BLaER1 (cell line): ENCODE measurements around the gene CDK14.

Source experiments
- H3K27ac ChIP-seq: shearing (Covaris generic); formaldehyde crosslinking; 2 replicates; pipeline ENCODE4 v1.8.1; 2022
- H3K27me3 ChIP-seq: shearing (Covaris generic); formaldehyde crosslinking; 2 replicates; pipeline ENCODE4 v1.8.1; 2022
- H3K36me3 ChIP-seq: shearing (Covaris generic); formaldehyde crosslinking; 2 replicates; pipeline ENCODE4 v1.8.1; 2022
- H3K4me1 ChIP-seq: shearing (Covaris generic); formaldehyde crosslinking; 2 replicates; pipeline ENCODE4 v1.8.1; 2022
- H3K4me2 ChIP-seq: shearing (Covaris generic); formaldehyde crosslinking; 2 replicates; pipeline ENCODE4 v1.8.1; 2022
- H3K4me3 ChIP-seq: shearing (Covaris generic); formaldehyde crosslinking; 2 replicates; pipeline ENCODE4 v1.8.1; 2022
- H3K9ac ChIP-seq: shearing (Covaris generic); formaldehyde crosslinking; 2 replicates; pipeline ENCODE4 v1.8.1; 2022
- H3K9me3 ChIP-seq: shearing (Covaris generic); formaldehyde crosslinking; 2 replicates; pipeline ENCODE4 v1.8.1; 2022
- H4K20me1 ChIP-seq: shearing (Covaris generic); formaldehyde crosslinking; 2 replicates; pipeline ENCODE4 v1.8.1; 2022
- Cebpa-rat ChIP-seq: shearing (Covaris generic); IDR thresholded peaks from 2 replicates; pipeline ENCODE4 v1.8.1; 2022

Gene CDK14

GRCh38 chr7:90736968-90737939 lies 141.1 kb downstream of the CDK14 start:
- peaks cover 45% of the 10 kb centered on the region for H3K4me1 ChIP-seq
- TF ChIP-seq Cebpa-rat, result no peak
- H3K4me2 ChIP-seq, result peak overlapping the region; percentile 68
- no peaks in the 10 kb centered on the region for H4K20me1 ChIP-seq
- H3K9me3 ChIP-seq, result peaks cover 33% of the 10 kb centered on the region
- H3K27me3 ChIP-seq, result no peaks in the 10 kb centered on the region
- H3K4me3 ChIP-seq, result no peak overlapping the region; the same call in 1 of the 2 replicates
- peaks cover 40% of the 10 kb centered on the region for H3K36me3 ChIP-seq
- H3K9ac ChIP-seq, result no peak overlapping the region
- H3K27ac ChIP-seq, result peak overlapping the region; percentile 53; the same call in 1 of the 2 replicates

- Histone ChIP-seq H3K27me3 (no peaks in the 10 kb centered on the region), H3K4me2 (no peak overlapping the region), H3K9me3 (peaks cover 23% of the 10 kb centered on the region), H3K36me3 (peaks cover 36% of the 10 kb centered on the region), H3K9ac (no peak overlapping the region), H4K20me1 (no peaks in the 10 kb centered on the region), H3K4me3 (no peak overlapping the region), H3K4me1 (peaks cover 45% of the 10 kb centered on the region), H3K27ac (no peak overlapping the region)
- no peak for TF ChIP-seq Cebpa-rat
These were observed 142.1 kb downstream of the CDK14 start for GRCh38 chr7:90738249-90738648.

GRCh38 chr7:90739716-90740115 lies 143.6 kb downstream of the CDK14 start:
- no peak overlapping the region for H3K4me3 ChIP-seq
- no peak overlapping the region for H3K27ac ChIP-seq
- no peak overlapping the region for H3K4me2 ChIP-seq
- no peak for TF ChIP-seq Cebpa-rat
- no peaks in the 10 kb centered on the region for H4K20me1 ChIP-seq
- H3K9me3 ChIP-seq, result peaks cover 8% of the 10 kb centered on the region
- no peaks in the 10 kb centered on the region for H3K27me3 ChIP-seq
- H3K4me1 ChIP-seq, result peaks cover 44% of the 10 kb centered on the region
- peaks cover 21% of the 10 kb centered on the region for H3K36me3 ChIP-seq
- no peak overlapping the region for H3K9ac ChIP-seq

- H3K36me3 ChIP-seq, result peaks cover 14% of the 10 kb centered on the region
These were observed 144.3 kb downstream of the CDK14 start for GRCh38 chr7:90740386-90740785.

DNA sequence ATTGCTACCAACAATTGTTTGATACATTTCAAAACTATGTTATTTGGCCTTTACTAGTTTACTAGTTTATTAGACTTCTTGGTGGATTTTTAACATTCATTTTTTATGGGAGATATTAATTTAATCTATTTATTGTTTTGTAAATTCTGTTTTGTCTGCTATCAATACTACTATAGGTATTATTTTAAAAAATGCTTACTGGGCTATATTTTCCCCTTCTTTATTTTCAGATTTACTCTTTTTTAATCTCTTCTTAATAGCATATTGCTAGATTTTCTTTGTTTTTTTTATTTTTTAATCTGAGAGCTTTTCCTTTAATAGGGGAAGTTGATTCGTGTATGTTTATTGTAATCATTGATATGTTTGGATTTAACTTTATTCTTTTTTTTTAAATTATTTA lies 147.5 kb downstream of the CDK14 start:
- Histone ChIP-seq H4K20me1 (no peaks in the 10 kb centered on the region), H3K9me3 (no peaks in the 10 kb centered on the region), H3K27me3 (no peaks in the 10 kb centered on the region), H3K4me3 (no peak overlapping the region), H3K4me2 (no peak overlapping the region), H3K4me1 (peaks cover 6% of the 10 kb centered on the region; the same call in 1 of the 2 replicates), H3K36me3 (peaks cover 10% of the 10 kb centered on the region; the same call in 1 of the 2 replicates), H3K9ac (no peak overlapping the region), H3K27ac (no peak overlapping the region)
- TF ChIP-seq Cebpa-rat, result no peak

More at GRCh38 chr7:90740386-90740785, 144.3 kb downstream of the CDK14 start:
- no peak overlapping the region for H3K4me3 ChIP-seq
- no peak overlapping the region for H3K9ac ChIP-seq
- no peak overlapping the region for H3K27ac ChIP-seq
- H3K9me3 ChIP-seq, result peaks cover 1% of the 10 kb centered on the region
- no peak for TF ChIP-seq Cebpa-rat
- H3K4me2 ChIP-seq, result no peak overlapping the region
- peaks cover 38% of the 10 kb centered on the region for H3K4me1 ChIP-seq
- H3K27me3 ChIP-seq, result no peaks in the 10 kb centered on the region
- no peaks in the 10 kb centered on the region for H4K20me1 ChIP-seq

DNA sequence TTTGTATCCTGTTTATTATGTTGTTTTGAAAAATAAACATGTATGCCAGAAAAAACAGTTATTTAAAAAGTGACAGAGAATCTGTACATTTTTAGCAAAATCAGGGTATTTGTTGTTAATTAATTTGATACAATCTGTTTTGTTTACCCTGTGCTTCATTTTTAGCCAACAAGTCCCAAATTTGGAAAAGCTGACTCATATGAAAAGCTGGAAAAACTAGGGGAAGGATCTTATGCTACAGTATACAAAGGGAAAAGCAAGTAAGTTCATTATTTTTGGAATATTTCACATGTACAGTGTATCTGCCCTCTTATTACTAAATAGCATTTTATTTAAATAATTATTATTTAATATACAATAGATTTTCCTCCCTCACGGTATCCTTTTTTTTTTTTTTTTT lies 151.4 kb downstream of the CDK14 start:
- Histone ChIP-seq H4K20me1 (no peaks in the 10 kb centered on the region), H3K9ac (no peak overlapping the region), H3K4me3 (no peak overlapping the region), H3K27ac (no peak overlapping the region), H3K4me2 (no peak overlapping the region), H3K9me3 (peaks cover 10% of the 10 kb centered on the region; the same call in 1 of the 2 replicates), H3K27me3 (no peaks in the 10 kb centered on the region), H3K4me1 (no peaks in the 10 kb centered on the region), H3K36me3 (peaks cover 25% of the 10 kb centered on the region)
- no peak for TF ChIP-seq Cebpa-rat

DNA sequence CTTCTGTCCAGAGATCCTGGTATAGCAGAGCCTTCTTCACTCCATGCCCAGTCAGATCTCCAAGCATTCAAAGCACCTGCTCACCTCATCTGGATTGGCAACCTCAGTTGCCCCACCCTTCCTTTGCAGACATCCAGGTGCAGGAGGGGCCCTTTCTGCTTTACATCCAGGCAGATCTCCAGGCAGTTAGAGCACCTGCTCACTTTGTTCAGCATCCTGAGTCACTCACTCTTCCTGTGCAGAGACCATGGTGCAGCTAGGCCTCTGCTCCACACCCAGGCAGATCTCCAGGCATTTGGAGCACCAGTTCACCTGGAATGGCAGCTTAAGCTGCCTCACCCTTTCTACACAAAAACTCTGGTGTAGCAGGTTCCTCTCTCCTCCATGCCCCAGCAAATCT lies 153.1 kb downstream of the CDK14 start:
- no peaks in the 10 kb centered on the region for H3K27me3 ChIP-seq
- no peaks in the 10 kb centered on the region for H4K20me1 ChIP-seq
- no peaks in the 10 kb centered on the region for H3K4me1 ChIP-seq
- H3K4me3 ChIP-seq, result no peak overlapping the region
- H3K9me3 ChIP-seq, result peaks cover 21% of the 10 kb centered on the region; the same call in 1 of the 2 replicates
- H3K4me2 ChIP-seq, result no peak overlapping the region
- TF ChIP-seq Cebpa-rat, result no peak
- peaks cover 25% of the 10 kb centered on the region for H3K36me3 ChIP-seq
- no peak overlapping the region for H3K9ac ChIP-seq
- no peak overlapping the region for H3K27ac ChIP-seq

DNA sequence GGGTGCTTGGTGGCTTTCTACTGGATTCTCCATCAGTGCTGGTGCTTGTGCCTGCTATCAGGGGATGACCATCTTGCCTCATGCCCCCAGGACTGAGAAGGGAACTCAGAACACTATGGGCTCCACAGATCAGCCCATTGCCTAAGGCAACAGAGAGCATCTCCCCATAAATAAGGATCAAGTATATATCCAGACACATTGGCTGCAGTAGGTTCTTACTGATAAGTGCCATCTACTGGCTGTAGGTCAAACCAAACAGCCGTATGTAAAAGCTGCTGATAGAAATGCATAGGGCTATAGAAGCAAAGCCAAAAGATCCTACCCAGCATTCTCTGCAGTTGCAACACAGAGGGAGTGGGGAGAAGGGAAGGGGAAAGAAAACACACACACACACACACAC lies 153.7 kb downstream of the CDK14 start:
- Histone ChIP-seq H3K4me2 (no peak overlapping the region), H3K4me1 (no peaks in the 10 kb centered on the region), H3K9ac (no peak overlapping the region), H3K9me3 (peaks cover 22% of the 10 kb centered on the region; the same call in 1 of the 2 replicates), H3K36me3 (peaks cover 25% of the 10 kb centered on the region), H3K4me3 (no peak overlapping the region), H3K27ac (no peak overlapping the region), H4K20me1 (no peaks in the 10 kb centered on the region), H3K27me3 (no peaks in the 10 kb centered on the region)
- no peak for TF ChIP-seq Cebpa-rat

- peaks cover 25% of the 10 kb centered on the region for H3K36me3 ChIP-seq
- H3K9me3 ChIP-seq, result peaks cover 26% of the 10 kb centered on the region; the same call in 1 of the 2 replicates
- H3K9ac ChIP-seq, result no peak overlapping the region
- H4K20me1 ChIP-seq, result no peaks in the 10 kb centered on the region
- H3K4me1 ChIP-seq, result peaks cover 9% of the 10 kb centered on the region
- H3K4me3 ChIP-seq, result no peak overlapping the region
- TF ChIP-seq Cebpa-rat, result no peak
- H3K27me3 ChIP-seq, result no peaks in the 10 kb centered on the region
- no peak overlapping the region for H3K27ac ChIP-seq
- no peak overlapping the region for H3K4me2 ChIP-seq
These were observed 155.5 kb downstream of the CDK14 start for GRCh38 chr7:90751595-90751994.

DNA sequence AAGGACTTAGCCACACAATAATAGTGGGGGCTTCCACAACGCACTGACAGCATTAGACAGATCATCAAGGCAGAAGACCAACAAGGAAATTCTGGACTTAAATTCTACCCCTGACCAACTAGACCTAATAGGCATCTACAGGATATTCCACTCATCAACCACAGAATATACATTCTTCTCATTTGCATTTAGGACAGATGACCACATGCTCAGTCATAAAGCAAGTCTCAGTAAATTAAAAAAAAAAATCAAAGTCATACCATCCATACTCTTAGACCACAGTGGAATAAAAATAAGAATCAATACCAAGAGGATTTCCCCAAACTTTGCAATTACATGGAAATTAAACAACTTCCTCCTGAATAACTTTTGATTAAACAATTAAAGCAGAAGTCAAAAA lies 155.9 kb downstream of the CDK14 start:
- H3K27me3 ChIP-seq, result no peaks in the 10 kb centered on the region
- H3K27ac ChIP-seq, result no peak overlapping the region
- peaks cover 25% of the 10 kb centered on the region for H3K36me3 ChIP-seq
- no peak overlapping the region for H3K4me3 ChIP-seq
- no peak for TF ChIP-seq Cebpa-rat
- no peaks in the 10 kb centered on the region for H4K20me1 ChIP-seq
- no peak overlapping the region for H3K4me2 ChIP-seq
- H3K9me3 ChIP-seq, result peaks cover 26% of the 10 kb centered on the region; the same call in 1 of the 2 replicates
- H3K4me1 ChIP-seq, result peaks cover 14% of the 10 kb centered on the region
- no peak overlapping the region for H3K9ac ChIP-seq
